PC-3 (cell line): ENCODE measurements around the gene GAPDH. TPM values are rescaled to one million over a fixed set of nuclear protein-coding genes. Genes with fewer than 3 reads are reported as not detected.
"Not testable (repeated sequence)": the region's sequence is repeated elsewhere in the genome, so short reads cannot be mapped to it uniquely, and the experiment has no call there.

ENCODE experiments used
- ATAC-seq: fragments of 200-7000 bp; cut with Tn5 transposase; 2 replicates; pipeline ENCODE4 v1.9.1; 2020; ENCODE audit warnings: mild to moderate bottlenecking, moderate library complexity
- BruUV-seq: library from RNA; stranded (reverse); fragments of 400-500 nt; replicated peaks from 2 replicates; lab custom pipeline; 2021; lab: Mats Ljungman, UMichigan
- CTCF ChIA-PET: fragments of 300-600 bp; sonication (Branson Sonifier 250); formaldehyde crosslinking; loops from one replicate; lab custom pipeline; 2022; ENCODE audit warnings: antibody characterized with exemption; lab: Charles Lee
- POLR2A ChIA-PET: fragments of 300-600 bp; sonication (Branson Sonifier 250); formaldehyde crosslinking; loops from one replicate; lab custom pipeline; 2022; ENCODE audit warnings: antibody characterized with exemption; ENCODE audit not compliant: unreplicated experiment; lab: Charles Lee
- DNase-seq: peaks from one replicate; pipeline ENCODE4 v3.0.0-alpha.2; 2015
- H2AFZ ChIP-seq: fragments of 300-600 bp; sonication (generic); 2 replicates; pipeline ENCODE4 v1.6.0; 2016; ENCODE audit warnings: antibody characterized with exemption, low read length
- H3F3A ChIP-seq: fragments of 300-600 bp; sonication (generic); one replicate; pipeline ENCODE4 v1.6.0; 2017; ENCODE audit warnings: antibody characterized with exemption, low read length, control low read depth, mild to moderate bottlenecking; ENCODE audit not compliant: unreplicated experiment
- H3K27ac ChIP-seq: fragments of 300-600 bp; sonication (generic); 2 replicates; pipeline ENCODE4 v1.5.1; 2016; ENCODE audit warnings: mild to moderate bottlenecking, low read length
- H3K27me3 ChIP-seq: fragments of 300-600 bp; sonication (generic); 2 replicates; pipeline ENCODE4 v1.6.1; 2016; ENCODE audit warnings: low read length, mixed read lengths
- H3K36me3 ChIP-seq: fragments of 300-600 bp; sonication (generic); 2 replicates; pipeline ENCODE4 v1.6.1; 2016; ENCODE audit warnings: low read depth, mixed run types, low read length, mixed read lengths
- H3K4me1 ChIP-seq: fragments of 300-600 bp; sonication (generic); 2 replicates; pipeline ENCODE4 v1.5.1; 2016; ENCODE audit warnings: low read length; ENCODE audit not compliant: insufficient read depth
- H3K4me2 ChIP-seq: fragments of 300-600 bp; sonication (generic); 2 replicates; pipeline ENCODE4 v1.6.0; 2016; ENCODE audit warnings: low read length
- H3K4me3 ChIP-seq: fragments of 300-600 bp; sonication (generic); 2 replicates; pipeline ENCODE4 v1.5.1; 2016; ENCODE audit warnings: mild to moderate bottlenecking, low read length, mixed read lengths
- H3K79me2 ChIP-seq: fragments of 300-600 bp; sonication (generic); 2 replicates; pipeline ENCODE4 v1.6.1; 2017; ENCODE audit warnings: low read length, mixed read lengths
- H3K9ac ChIP-seq: fragments of 300-600 bp; sonication (generic); 2 replicates; pipeline ENCODE4 v1.6.0; 2016; ENCODE audit warnings: mild to moderate bottlenecking, low read length
- H3K9me2 ChIP-seq: fragments of 300-600 bp; sonication (generic); replicated peaks from 2 replicates; pipeline ENCODE4 v1.6.1; 2016; ENCODE audit warnings: mixed run types, low read length, mixed read lengths
- H3K9me3 ChIP-seq: fragments of 300-600 bp; sonication (generic); 2 replicates; pipeline ENCODE4 v1.6.1; 2016; ENCODE audit warnings: low read length, mixed read lengths
- H4K20me1 ChIP-seq: fragments of 300-600 bp; sonication (generic); 2 replicates; pipeline ENCODE4 v1.6.1; 2016; ENCODE audit warnings: low read length, mixed read lengths
- CTCF ChIP-seq: fragments of 300-600 bp; sonication (generic); conservative IDR thresholded peaks from 2 replicates; pipeline ENCODE4 v1.5.1; 2017; ENCODE audit warnings: antibody characterized with exemption, low read depth, mild to moderate bottlenecking, low read length
- EZH2 ChIP-seq: fragments of 300-600 bp; sonication (generic); IDR thresholded peaks from one replicate; pipeline ENCODE4 v1.6.1; 2017; ENCODE audit warnings: antibody characterized with exemption, mild to moderate bottlenecking, low read length; ENCODE audit not compliant: unreplicated experiment
- EZH2phosphoT487 ChIP-seq: fragments of 300-600 bp; sonication (generic); IDR thresholded peaks from 2 replicates; pipeline ENCODE4 v1.6.1; 2018; ENCODE audit warnings: mild to moderate bottlenecking, antibody characterized with exemption, low read length, borderline replicate concordance
- intact Hi-C: fragments of 100-400 bp; cut with micrococcal nuclease; formaldehyde crosslinking; loops from 2 replicates; pipeline ENCODE4 v1.9.0; 2023
- total RNA-seq: library from RNA; depleted of rRNA; stranded (reverse); fragments of >200 nt; gene quantifications from 2 replicates; pipeline ENCODE4 v1.2.3, GENCODE V29; 2014

Gene GAPDH
- total RNA-seq, 1 experiment from 2014 or later = 7,326 TPM

- peak; percentile 46 for ATAC-seq
- peaks cover under 1% of the 10 kb centered on the region; the same call in 1 of the 2 replicates for H3K4me1 ChIP-seq
- no peaks in the 10 kb centered on the region for H3F3A ChIP-seq
- peaks cover 15% of the 10 kb centered on the region for H3K36me3 ChIP-seq
- H3K9ac ChIP-seq = no peak overlapping the region
- intact Hi-C loops = loop anchor here (5.0 kb wide), 1 partner anchor 132 kb away; no protein-coding TSS in a partner anchor
- H4K20me1 ChIP-seq = no peaks in the 10 kb centered on the region
- POLR2A ChIA-PET = no interaction called here
- H3K9me2 ChIP-seq = no peaks in the 10 kb centered on the region
- H3K9me3 ChIP-seq = no peaks in the 10 kb centered on the region
- DNase-seq = peak; percentile 57
- H2AFZ ChIP-seq = no peak overlapping the region
- H3K4me2 ChIP-seq = no peak overlapping the region
- no peaks in the 10 kb centered on the region for H3K27me3 ChIP-seq
- BruUV-seq = no TSS peak
- TF ChIP-seq EZH2phosphoT487 (no peak), CTCF (peak; percentile 55)
- H3K27ac ChIP-seq = no peak overlapping the region
- H3K79me2 ChIP-seq = no peaks in the 10 kb centered on the region
- CTCF ChIA-PET = no interaction called here
- no peak overlapping the region for H3K4me3 ChIP-seq
These were observed 20.1 kb downstream of the GAPDH start for GRCh38 chr12:6554168-6555017.

GRCh38 chr12:6555018-6555691 is 20.8 kb downstream of the GAPDH start:
- Histone ChIP-seq H3K4me2 (no peak overlapping the region), H4K20me1 (no peaks in the 10 kb centered on the region), H3K9me2 (no peaks in the 10 kb centered on the region), H3K27ac (no peak overlapping the region), H3K27me3 (no peaks in the 10 kb centered on the region), H3K36me3 (peaks cover 23% of the 10 kb centered on the region), H3K4me3 (no peak overlapping the region), H3K4me1 (no peaks in the 10 kb centered on the region; the same call in 1 of the 2 replicates), H2AFZ (no peak overlapping the region), H3K9me3 (no peaks in the 10 kb centered on the region), H3K79me2 (no peaks in the 10 kb centered on the region), H3F3A (no peaks in the 10 kb centered on the region), H3K9ac (no peak overlapping the region)
- ChIA-PET CTCF (no interaction called here), POLR2A (no interaction called here)
- BruUV-seq = no TSS peak
- TF ChIP-seq EZH2 (no peak), CTCF (no peak), EZH2phosphoT487 (no peak)
- no peak for DNase-seq
- ATAC-seq = no peak
- intact Hi-C loops = loop anchor here (5.0 kb wide), 1 partner anchor 133 kb away; no protein-coding TSS in a partner anchor

GRCh38 chr12:6556496-6556817 is 22.1 kb downstream of the GAPDH start:
- H3K27ac ChIP-seq, H3K9ac ChIP-seq, H3K4me3 ChIP-seq, H4K20me1 ChIP-seq, H3K79me2 ChIP-seq, DNase-seq, H3K9me2 ChIP-seq, H2AFZ ChIP-seq, BruUV-seq, CTCF ChIA-PET, H3K4me2 ChIP-seq, POLR2A ChIA-PET, ATAC-seq, H3K9me3 ChIP-seq, H3K27me3 ChIP-seq, H3F3A ChIP-seq, H3K4me1 ChIP-seq: not testable (repeated sequence)
- intact Hi-C loops = loop anchor here (5.0 kb wide), 1 partner anchor 134 kb away; no protein-coding TSS in a partner anchor
- H3K36me3 ChIP-seq = peaks cover 32% of the 10 kb centered on the region
